AG10803 (cell line): ENCODE measurements around the gene CD177.

Source experiments
- DNase-seq: peaks from one replicate; pipeline ENCODE4 v3.0.0; 2010; ENCODE audit warnings: low read depth
- H3K4me3 ChIP-seq: 2 replicates; pipeline ENCODE4 v1.5.1; 2011; ENCODE audit warnings: mild to moderate bottlenecking, low read length, control low read depth
- TF ChIP-seq, protein P1 (sequence below): conservative IDR thresholded peaks from 2 replicates; pipeline ENCODE4 v1.5.1; 2011; ENCODE audit warnings: mild to moderate bottlenecking, low read length, control low read depth, inconsistent platforms

CD177 gene

GRCh38 chr19:43408043-43408442 lies 54.6 kb downstream of the CD177 start:
- TF ChIP-seq, protein P1, sequence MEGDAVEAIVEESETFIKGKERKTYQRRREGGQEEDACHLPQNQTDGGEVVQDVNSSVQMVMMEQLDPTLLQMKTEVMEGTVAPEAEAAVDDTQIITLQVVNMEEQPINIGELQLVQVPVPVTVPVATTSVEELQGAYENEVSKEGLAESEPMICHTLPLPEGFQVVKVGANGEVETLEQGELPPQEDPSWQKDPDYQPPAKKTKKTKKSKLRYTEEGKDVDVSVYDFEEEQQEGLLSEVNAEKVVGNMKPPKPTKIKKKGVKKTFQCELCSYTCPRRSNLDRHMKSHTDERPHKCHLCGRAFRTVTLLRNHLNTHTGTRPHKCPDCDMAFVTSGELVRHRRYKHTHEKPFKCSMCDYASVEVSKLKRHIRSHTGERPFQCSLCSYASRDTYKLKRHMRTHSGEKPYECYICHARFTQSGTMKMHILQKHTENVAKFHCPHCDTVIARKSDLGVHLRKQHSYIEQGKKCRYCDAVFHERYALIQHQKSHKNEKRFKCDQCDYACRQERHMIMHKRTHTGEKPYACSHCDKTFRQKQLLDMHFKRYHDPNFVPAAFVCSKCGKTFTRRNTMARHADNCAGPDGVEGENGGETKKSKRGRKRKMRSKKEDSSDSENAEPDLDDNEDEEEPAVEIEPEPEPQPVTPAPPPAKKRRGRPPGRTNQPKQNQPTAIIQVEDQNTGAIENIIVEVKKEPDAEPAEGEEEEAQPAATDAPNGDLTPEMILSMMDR: no peak
- DNase-seq: no peak

GRCh38 chr19:43409415-43409814 lies 55.9 kb downstream of the CD177 start:
- TF ChIP-seq, protein P1: no peak
- no peak for DNase-seq
- no peak overlapping the region for H3K4me3 ChIP-seq

More at GRCh38 chr19:43408043-43408442, 54.6 kb downstream of the CD177 start:
- H3K4me3 ChIP-seq: no peak overlapping the region

- DNase-seq: no peak
- TF ChIP-seq, protein P1: no peak
These were observed 59.0 kb downstream of the CD177 start for GRCh38 chr19:43412441-43412840.

More at GRCh38 chr19:43412441-43412840, 59.0 kb downstream of the CD177 start:
- H3K4me3 ChIP-seq: no peak overlapping the region
